K562 (cell line): ENCODE measurements around the gene TRIM38. TPM values are rescaled to one million over a fixed set of nuclear protein-coding genes. Genes with fewer than 3 reads are reported as not detected.
A peak's percentile ranks its signal among the peaks of the same experiment; 100 is the strongest.

Source experiments
- AFF1 ChIP-seq, 2 experiments: fragments of 450-650 bp; IDR thresholded peaks; 2 replicates each; pipeline ENCODE4 v1.6.1; 2018; ENCODE audit warnings: mild to moderate bottlenecking in 2 of 2, low read depth in 1 of 2; ENCODE audit not compliant: partially characterized antibody in 2 of 2
- EP300 ChIP-seq: IDR thresholded peaks from 2 replicates; pipeline ENCODE4 v1.6.1; 2012; ENCODE audit warnings: low read length, improper control_type of control experiment
- HDAC1 ChIP-seq, 2 experiments: fragments of 450-650 bp; IDR thresholded peaks; 2 replicates each; pipeline ENCODE4 v1.6.1; 2016 to 2017; ENCODE audit warnings: inconsistent platforms in 1 of 2, mild to moderate bottlenecking in 1 of 2, moderate library complexity in 1 of 2
- HNRNPLL ChIP-seq: fragments of 200-400 bp; formaldehyde crosslinking; IDR thresholded peaks from 2 replicates; pipeline ENCODE4 v1.6.1; 2017; ENCODE audit warnings: low read length, low read depth, mild to moderate bottlenecking; ENCODE audit not compliant: poor library complexity, severe bottlenecking
- IRF9 ChIP-seq: fragments of 450-650 bp; IDR thresholded peaks from 2 replicates; pipeline ENCODE4 v1.6.1; 2016; ENCODE audit warnings: missing biosample characterization, missing genetic modification characterization
- PTRF ChIP-seq: fragments of 450-650 bp; IDR thresholded peaks from 2 replicates; pipeline ENCODE4 v1.6.1; 2016; ENCODE audit warnings: mild to moderate bottlenecking, missing genetic modification characterization, missing compliant biosample characterization
- PYGO2 ChIP-seq: fragments of 450-650 bp; IDR thresholded peaks from 2 replicates; pipeline ENCODE4 v1.6.1; 2016; ENCODE audit warnings: mild to moderate bottlenecking, missing genetic modification characterization, moderate library complexity, missing compliant biosample characterization
- RHOXF2B ChIP-seq: fragments of 250-450 bp; sonication (Bioruptor Pico); conservative IDR thresholded peaks from 2 replicates; pipeline ENCODE4 v1.5.1; 2021
- TAL1 ChIP-seq: fragments of 450-650 bp; IDR thresholded peaks from 2 replicates; pipeline ENCODE4 v1.6.1; 2016; ENCODE audit warnings: mild to moderate bottlenecking
- TFAP4 ChIP-seq: sonication (generic); formaldehyde crosslinking; IDR thresholded peaks from 2 replicates; pipeline ENCODE4 v1.8.0; 2022; ENCODE audit warnings: missing genetic modification reagents, mild to moderate bottlenecking, moderate library complexity, borderline replicate concordance
- ZBTB5 ChIP-seq: fragments of 450-650 bp; IDR thresholded peaks from 2 replicates; pipeline ENCODE4 v1.6.1; 2017; ENCODE audit warnings: antibody characterized with exemption
- ZNF146 ChIP-seq: IDR thresholded peaks from one replicate; pipeline ENCODE4 v1.6.1; 2018; ENCODE audit warnings: missing compliant biosample characterization; ENCODE audit not compliant: unreplicated experiment
- ZNF445 ChIP-seq: fragments of 250-450 bp; sonication (Bioruptor Pico); IDR thresholded peaks from 2 replicates; pipeline ENCODE4 v1.4.0; 2020; ENCODE audit warnings: low read depth, mild to moderate bottlenecking, moderate library complexity
- ZNF449 ChIP-seq: fragments of 250-450 bp; sonication (Bioruptor Pico); IDR thresholded peaks from 2 replicates; pipeline ENCODE4 v1.8.0; 2022; ENCODE audit warnings: moderate library complexity, mild to moderate bottlenecking, inconsistent platforms
- ZNF586 ChIP-seq: fragments of 450-650 bp; formaldehyde crosslinking; conservative IDR thresholded peaks from 2 replicates; pipeline ENCODE4 v1.4.0; 2020; ENCODE audit warnings: mild to moderate bottlenecking, moderate library complexity
- ZNF699 ChIP-seq: fragments of 250-450 bp; sonication (Bioruptor Pico); IDR thresholded peaks from 2 replicates; pipeline ENCODE4 v1.8.0; 2021; ENCODE audit warnings: mild to moderate bottlenecking, moderate library complexity; ENCODE audit not compliant: insufficient replicate concordance
- ZNF780A ChIP-seq: fragments of 250-450 bp; sonication (Bioruptor Pico); IDR thresholded peaks from 2 replicates; pipeline ENCODE4 v1.5.0; 2021; ENCODE audit warnings: mild to moderate bottlenecking
- ZSCAN29 ChIP-seq: fragments of 450-650 bp; IDR thresholded peaks from 2 replicates; pipeline ENCODE4 v1.6.1; 2017
- polyA plus RNA-seq, 8 experiments: library from polyadenylated mRNA; depleted of rRNA in 4 of 8; stranded (reverse) in 5 of 8; unstranded in 3 of 8; fragments of >200 nt; fragmentation: Nextera tagmentation in 2 of 8; fragmentation: Illumina TruSeq in 1 of 8; extraction: Ambion mirVana in 2 of 8; extraction: Trizol in 1 of 8; gene quantifications; 2 replicates each; pipeline versions ENCODE4 v1.2.1 to v1.2.3, GENCODE V29; 2011 to 2014; ENCODE audit warnings: inconsistent platforms in 1 of 8, missing spikeins in 1 of 8
- total RNA-seq, 7 experiments: library from RNA; depleted of rRNA in 6 of 7; stranded (reverse); fragments of >200 nt in 6 of 7; fragmentation: Illumina TruSeq in 2 of 7; extraction: Trizol in 2 of 7; gene quantifications; 2 replicates each; pipeline versions ENCODE4 v1.2.1 to v1.2.3, GENCODE V29; 2011 to 2021; ENCODE audit warnings: low replicate concordance in 1 of 7

The TRIM38 gene
- total and polyA plus RNA-seq, 9 of the 15 experiments (the other 6 are each of a cell fraction or from before 2014, with no cell fraction given): 1.7 to 6.7 (median 6.3) TPM

- TF ChIP-seq ZNF780A (peak; percentile 79; the same call in 1 of the 2 replicates), IRF9 (tag) (no peak; the same call in 1 of the 2 replicates), ZNF699 (CRISPR knock-in tag) (no peak), ZNF445 (CRISPR knock-in tag) (peak; percentile 58; the same call in 1 of the 2 replicates), EP300 (peak; percentile 95), PTRF (no peak), RHOXF2B (peak; percentile 94), ZBTB5 (peak; percentile 100), HNRNPLL (peak; percentile 87), ZNF586 (CRISPR knock-in tag) (no peak; the same call in 1 of the 2 replicates), TAL1 (peak; percentile 36), HDAC1 (IDR thresholded peaks at IDR 0.05) (peak in 1 of 2 experiments; percentile 94; a peak in 2 of 4 replicates), PYGO2 (tag) (no peak), ZNF449 (no peak), ZNF146 (CRISPR knock-in tag) (no peak), ZSCAN29 (peak; percentile 67), TFAP4 (CRISPR knock-in tag) (peak; percentile 97), AFF1 (IDR thresholded peaks at IDR 0.05; ENCODE audit: low read depth in 1 of 2, partially characterized antibody in 2 of 2) (peak; percentile 87 to 97)
Measured at GRCh38 chr6:26026833-26027490, 64.4 kb downstream of the TRIM38 start (continued).
